CD14-positive monocyte (primary cell): ENCODE measurements around the gene AFM. TPM values are rescaled to one million over a fixed set of nuclear protein-coding genes. Genes with fewer than 3 reads are reported as not detected.

ENCODE experiments used
- DNase-seq, 3 donors: peaks; one replicate each; pipeline ENCODE4 v3.0.0-alpha.2; 2011 to 2022
- H2AFZ ChIP-seq: 2 replicates; pipeline ENCODE4 v1.6.0; 2012; ENCODE audit warnings: mild to moderate bottlenecking, low read depth, low read length, inconsistent platforms; ENCODE audit not compliant: insufficient read depth, poor library complexity, severe bottlenecking
- H3K27ac ChIP-seq, 2 donors: 1 replicate in 1 of 2; 2 replicates in 1 of 2; pipeline ENCODE4 v1.5.1; 2012 to 2013; ENCODE audit warnings: low read length in 2 of 2, control low read depth in 1 of 2, inconsistent platforms in 1 of 2, low read depth in 1 of 2, mild to moderate bottlenecking in 1 of 2
- H3K27me3 ChIP-seq, 2 donors: one replicate each; pipeline versions ENCODE4 v1.6.0 to v1.6.1; 2011 to 2013; ENCODE audit warnings: low read length in 2 of 2; ENCODE audit not compliant: control insufficient read depth in 2 of 2, insufficient read depth in 2 of 2
- H3K36me3 ChIP-seq, 2 donors: replicated peaks in 1 of 2; 1 replicate in 1 of 2; 2 replicates in 1 of 2; pipeline versions ENCODE4 v1.5.1 to v1.6.1; 2012 to 2013; ENCODE audit warnings: low read length in 2 of 2, control low read depth in 1 of 2, inconsistent platforms in 1 of 2, mild to moderate bottlenecking in 1 of 2; ENCODE audit not compliant: insufficient read depth in 2 of 2, control insufficient read depth in 1 of 2
- H3K4me1 ChIP-seq, 2 donors: 1 replicate in 1 of 2; 2 replicates in 1 of 2; pipeline versions ENCODE4 v1.5.1 to v1.6.1; 2012 to 2013; ENCODE audit warnings: low read length in 2 of 2, control low read depth in 1 of 2, inconsistent platforms in 1 of 2, mild to moderate bottlenecking in 1 of 2, moderate library complexity in 1 of 2; ENCODE audit not compliant: insufficient read depth in 2 of 2, control insufficient read depth in 1 of 2
- H3K4me2 ChIP-seq: replicated peaks from 2 replicates; pipeline ENCODE3; 2012; ENCODE audit warnings: low read length, moderate library complexity, mild to moderate bottlenecking; ENCODE audit not compliant: poor library complexity, severe bottlenecking; ENCODE audit errors: extremely low read depth
- H3K4me3 ChIP-seq, 3 experiments: fragments of 200-600 bp in 1 of 3; sonication (generic) in 1 of 3; replicated peaks in 1 of 3; 1 replicate in 2 of 3; 2 replicates in 1 of 3; pipeline ENCODE4 v1.5.1; 2011 to 2013; ENCODE audit warnings: low read length in 3 of 3, mild to moderate bottlenecking in 3 of 3, control low read depth in 2 of 3, low read depth in 2 of 3, inconsistent platforms in 1 of 3, moderate library complexity in 1 of 3
- H3K79me2 ChIP-seq: 2 replicates; pipeline ENCODE4 v1.6.0; 2012; ENCODE audit warnings: mild to moderate bottlenecking, control low read depth, inconsistent platforms, low read length, moderate library complexity; ENCODE audit not compliant: insufficient read depth
- H3K9ac ChIP-seq: 2 replicates; pipeline ENCODE4 v1.6.0; 2017; ENCODE audit warnings: low read length, mild to moderate bottlenecking; ENCODE audit not compliant: insufficient read depth, poor library complexity, severe bottlenecking
- H3K9me3 ChIP-seq, 2 donors: replicated peaks in 1 of 2; 1 replicate in 1 of 2; 2 replicates in 1 of 2; pipeline versions ENCODE4 v1.5.1 to v1.6.1; 2012 to 2013; ENCODE audit warnings: low read length in 2 of 2, control low read depth in 1 of 2; ENCODE audit not compliant: control insufficient read depth in 1 of 2, insufficient read depth in 1 of 2
- H4K20me1 ChIP-seq: 2 replicates; pipeline ENCODE4 v1.6.0; 2012; ENCODE audit warnings: mild to moderate bottlenecking, low read length, control low read depth, moderate library complexity; ENCODE audit not compliant: insufficient read depth
- H3K27ac Mint-ChIP-seq, 7 donors: one replicate each; pipeline ENCODE4 v1.8.0; 2020; ENCODE audit warnings: mild to moderate bottlenecking in 7 of 7, mixed read lengths in 7 of 7, moderate library complexity in 6 of 7, inconsistent platforms in 2 of 7
- H3K27me3 Mint-ChIP-seq, 3 donors: one replicate each; pipeline ENCODE4 v1.8.0; 2021 to 2022; ENCODE audit warnings: low read depth in 3 of 3, mild to moderate bottlenecking in 3 of 3, mixed read lengths in 3 of 3, moderate library complexity in 3 of 3, inconsistent platforms in 1 of 3
- H3K36me3 Mint-ChIP-seq, 2 donors: one replicate each; pipeline ENCODE4 v1.8.0; 2020; ENCODE audit warnings: mixed read lengths in 2 of 2, inconsistent platforms in 1 of 2, mild to moderate bottlenecking in 1 of 2
- H3K4me1 Mint-ChIP-seq: one replicate; pipeline ENCODE4 v1.8.0; 2020; ENCODE audit warnings: mild to moderate bottlenecking, mixed read lengths
- H3K4me3 Mint-ChIP-seq, 2 donors: one replicate each; pipeline ENCODE4 v1.8.0; 2020; ENCODE audit warnings: mild to moderate bottlenecking in 2 of 2, mixed read lengths in 2 of 2, moderate library complexity in 1 of 2
- H3K9me3 Mint-ChIP-seq, 7 donors: one replicate each; pipeline ENCODE4 v1.8.0; 2020 to 2022; ENCODE audit warnings: mixed read lengths in 7 of 7, mild to moderate bottlenecking in 6 of 7, moderate library complexity in 6 of 7, inconsistent platforms in 2 of 7
- CTCF ChIP-seq: fragments of 200-600 bp; IDR thresholded peaks from one replicate; pipeline ENCODE4 v1.8.0; 2022; ENCODE audit warnings: antibody characterized with exemption, mild to moderate bottlenecking
- WGBS: methylation state at CpG from one replicate; pipeline ENCODE4 v1.1.5; 2013; ENCODE audit warnings: missing lambda C conversion rate; ENCODE audit not compliant: insufficient coverage; 5-methylcytosine and 5-hydroxymethylcytosine counted together
- intact Hi-C, 2 donors: fragments of 100-400 bp; cut with micrococcal nuclease; formaldehyde crosslinking; loops; one replicate each; pipeline versions ENCODE4 v1.15.0 to v1.15.1; 2023
- polyA plus RNA-seq, 3 donors: library from polyadenylated mRNA; depleted of rRNA in 1 of 3; unstranded in 2 of 3; stranded (reverse) in 1 of 3; fragments of 300-500 nt in 2 of 3; fragments of >200 nt in 1 of 3; fragmentation: Illumina TruSeq in 2 of 3; gene quantifications; 1 replicate in 2 of 3; 2 replicates in 1 of 3; pipeline ENCODE4 v1.2.3, GENCODE V29; 2012 to 2021

AFM gene
- polyA plus RNA-seq, 3 donors = not detected

- no peak overlapping the region for H3K27ac ChIP-seq
- H3K9me3 ChIP-seq = no peaks in the 10 kb centered on the region
- TF ChIP-seq CTCF = no peak
- intact Hi-C loops = no loop called here
- H3K9ac ChIP-seq = no peak overlapping the region
- Mint-ChIP-seq H3K4me1 (no peaks in the 10 kb centered on the region), H3K27me3 (peaks cover 0 to 1% (median 0%) of the 10 kb centered on the region in 3 donors), H3K27ac (no peak overlapping the region), H3K4me3 (no peak overlapping the region), H3K36me3 (no peaks in the 10 kb centered on the region), H3K9me3 (no peaks in the 10 kb centered on the region)
- H3K4me1 ChIP-seq = no peaks in the 10 kb centered on the region
- no peaks in the 10 kb centered on the region for H4K20me1 ChIP-seq
- no peak overlapping the region for H3K4me2 ChIP-seq
- H3K79me2 ChIP-seq = no peaks in the 10 kb centered on the region
- H3K27me3 ChIP-seq = no peaks in the 10 kb centered on the region
- H2AFZ ChIP-seq = no peak overlapping the region
- H3K36me3 ChIP-seq = no peaks in the 10 kb centered on the region
- no peak for DNase-seq
- 100% methylated on average over 1 of the region's 1 CpG for WGBS
- no peak overlapping the region for H3K4me3 ChIP-seq
These were observed 43.5 kb upstream of the AFM start for GRCh38 chr4:73438048-73438447.

- Mint-ChIP-seq H3K4me3 (no peak overlapping the region), H3K27ac (no peak overlapping the region), H3K9me3 (no peaks in the 10 kb centered on the region), H3K36me3 (no peaks in the 10 kb centered on the region), H3K4me1 (no peaks in the 10 kb centered on the region), H3K27me3 (peaks cover 0 to 1% (median 0%) of the 10 kb centered on the region in 3 donors)
- Histone ChIP-seq H3K4me1 (no peaks in the 10 kb centered on the region), H3K36me3 (no peaks in the 10 kb centered on the region), H4K20me1 (no peaks in the 10 kb centered on the region), H3K27ac (no peak overlapping the region), H3K27me3 (no peaks in the 10 kb centered on the region), H3K9me3 (no peaks in the 10 kb centered on the region), H3K4me2 (no peak overlapping the region), H3K9ac (no peak overlapping the region), H2AFZ (no peak overlapping the region), H3K79me2 (no peaks in the 10 kb centered on the region), H3K4me3 (no peak overlapping the region)
- no CpG with 5 or more reads among the region's 2 CpGs for WGBS
- no peak for DNase-seq
- no peak for TF ChIP-seq CTCF
- intact Hi-C loops = no loop called here
These were observed 42.8 kb upstream of the AFM start for GRCh38 chr4:73438582-73439215.
